Measurements from ENCODE around the gene MARK1. TPM values are rescaled to one million over a fixed set of nuclear protein-coding genes. Genes with fewer than 3 reads are reported as not detected.
"Not testable (repeated sequence)": the region's sequence is repeated elsewhere in the genome, so short reads cannot be mapped to it uniquely, and the experiment has no call there.

The MARK1 gene
- total RNA-seq, 2 experiments from 2014 or later, result not detected

GRCh38 chr1:220573836-220574235 is 45.9 kb downstream of the MARK1 start:
- ChIA-PET CTCF (interaction anchor here (0.6 kb wide), 1 partner anchor 19 kb away, joined by 4 read pairs; no protein-coding TSS in a partner anchor), POLR2A (no interaction called here)
- no peak overlapping the region for H3K4me3 Mint-ChIP-seq
- H3K9me3 Mint-ChIP-seq (ENCODE audit: low read depth), result peaks cover 17% of the 10 kb centered on the region
- ATAC-seq (no peak), DNase-seq (no peak)
- H3K4me1 Mint-ChIP-seq, result no peaks in the 10 kb centered on the region
- H3K27me3 Mint-ChIP-seq, result peaks cover 5% of the 10 kb centered on the region
- intact Hi-C loops (cut with DNase I, micrococcal nuclease), result no loop called here
- H3K36me3 Mint-ChIP-seq (ENCODE audit: low read depth), result peaks cover 1% of the 10 kb centered on the region
- H3K27ac Mint-ChIP-seq, result no peak overlapping the region

- intact Hi-C loops (cut with DNase I, micrococcal nuclease), result no loop called here
- H3K36me3 Mint-ChIP-seq (ENCODE audit: low read depth), result peaks cover 1% of the 10 kb centered on the region
- peaks cover 5% of the 10 kb centered on the region for H3K27me3 Mint-ChIP-seq
- H3K27ac Mint-ChIP-seq, result no peak overlapping the region
- H3K4me1 Mint-ChIP-seq, result no peaks in the 10 kb centered on the region
- DNase-seq (no peak), ATAC-seq (no peak)
- no peak overlapping the region for H3K4me3 Mint-ChIP-seq
- CTCF ChIA-PET, result interaction anchor here (1.6 kb wide), 1 partner anchor 26 kb away, joined by 3 read pairs; no protein-coding TSS in a partner anchor
- POLR2A ChIA-PET, result interaction anchor here (0.6 kb wide), 1 partner anchor 678 kb away, joined by 4 read pairs; no protein-coding TSS in a partner anchor
- peaks cover 17% of the 10 kb centered on the region for H3K9me3 Mint-ChIP-seq (ENCODE audit: low read depth)
These were observed 48.0 kb downstream of the MARK1 start for GRCh38 chr1:220575718-220576497.

- Mint-ChIP-seq H3K36me3 (ENCODE audit: low read depth) (peaks cover 1% of the 10 kb centered on the region), H3K27me3 (peaks cover 3% of the 10 kb centered on the region), H3K27ac (no peak overlapping the region), H3K4me1 (no peaks in the 10 kb centered on the region), H3K4me3 (no peak overlapping the region), H3K9me3 (ENCODE audit: low read depth) (peaks cover 15% of the 10 kb centered on the region)
- CTCF ChIA-PET, result interaction anchor here (0.6 to 1.0 kb wide), 2 partner anchors 42 to 225 kb away, joined by 3 read pairs; no protein-coding TSS in a partner anchor
- POLR2A ChIA-PET, result no interaction called here
- ATAC-seq (no peak), DNase-seq (no peak)
- intact Hi-C loops (cut with DNase I, micrococcal nuclease), result no loop called here
These were observed 50.0 kb downstream of the MARK1 start for GRCh38 chr1:220577926-220578325.

- H3K4me3 Mint-ChIP-seq, result no peak overlapping the region
- no peaks in the 10 kb centered on the region for H3K36me3 Mint-ChIP-seq (ENCODE audit: low read depth)
- POLR2A ChIA-PET, result no interaction called here
- peaks cover 6% of the 10 kb centered on the region for H3K9me3 Mint-ChIP-seq (ENCODE audit: low read depth)
- peaks cover 2% of the 10 kb centered on the region for H3K27me3 Mint-ChIP-seq
- intact Hi-C loops (cut with DNase I, micrococcal nuclease), result no loop called here
- CTCF ChIA-PET, result no interaction called here
- no peaks in the 10 kb centered on the region for H3K4me1 Mint-ChIP-seq
- DNase-seq, result no peak
- H3K27ac Mint-ChIP-seq, result no peak overlapping the region
- ATAC-seq, result no peak
These were observed 51.4 kb downstream of the MARK1 start for GRCh38 chr1:220579317-220579716.

- Mint-ChIP-seq H3K4me1 (no peaks in the 10 kb centered on the region), H3K9me3 (ENCODE audit: low read depth) (no peaks in the 10 kb centered on the region), H3K27ac (no peak overlapping the region), H3K4me3 (no peak overlapping the region), H3K27me3 (peaks cover 2% of the 10 kb centered on the region), H3K36me3 (ENCODE audit: low read depth) (no peaks in the 10 kb centered on the region)
- POLR2A ChIA-PET, result no interaction called here
- CTCF ChIA-PET, result interaction anchor here (0.5 to 1.0 kb wide), 2 partner anchors 19 to 23 kb away, joined by 4 read pairs; no protein-coding TSS in a partner anchor
- ATAC-seq (no peak), DNase-seq (no peak)
- intact Hi-C loops (cut with DNase I, micrococcal nuclease), result no loop called here
These were observed 64.8 kb downstream of the MARK1 start for GRCh38 chr1:220592714-220593113.

GRCh38 chr1:220594356-220594755 is 66.4 kb downstream of the MARK1 start:
- Mint-ChIP-seq H3K4me1 (no peaks in the 10 kb centered on the region), H3K9me3 (ENCODE audit: low read depth) (no peaks in the 10 kb centered on the region), H3K27me3 (no peaks in the 10 kb centered on the region), H3K36me3 (ENCODE audit: low read depth) (no peaks in the 10 kb centered on the region), H3K27ac (no peak overlapping the region), H3K4me3 (no peak overlapping the region)
- ChIA-PET CTCF (no interaction called here), POLR2A (no interaction called here)
- DNase-seq (no peak), ATAC-seq (no peak)
- intact Hi-C loops (cut with DNase I, micrococcal nuclease), result no loop called here

- ChIA-PET POLR2A (no interaction called here), CTCF (interaction anchor here (0.6 kb wide), 1 partner anchor 463 kb away, joined by 3 read pairs; no protein-coding TSS in a partner anchor)
- intact Hi-C loops (cut with DNase I, micrococcal nuclease), result no loop called here
- Mint-ChIP-seq H3K36me3 (ENCODE audit: low read depth) (no peaks in the 10 kb centered on the region), H3K4me3 (no peak overlapping the region), H3K27me3 (no peaks in the 10 kb centered on the region), H3K4me1 (no peaks in the 10 kb centered on the region), H3K9me3 (ENCODE audit: low read depth) (no peaks in the 10 kb centered on the region), H3K27ac (no peak overlapping the region)
- ATAC-seq (no peak), DNase-seq (no peak)
These were observed 67.2 kb downstream of the MARK1 start for GRCh38 chr1:220595179-220595578.

GRCh38 chr1:220604926-220605325 is 77.0 kb downstream of the MARK1 start:
- no peak for DNase-seq
- ChIA-PET CTCF (no interaction called here), POLR2A (no interaction called here)
- peaks cover 2% of the 10 kb centered on the region for H3K27me3 Mint-ChIP-seq
- no peaks in the 10 kb centered on the region for H3K36me3 Mint-ChIP-seq (ENCODE audit: low read depth)
- no peak overlapping the region for H3K4me3 Mint-ChIP-seq
- no peaks in the 10 kb centered on the region for H3K9me3 Mint-ChIP-seq (ENCODE audit: low read depth)
- intact Hi-C loops (cut with DNase I, micrococcal nuclease), result no loop called here
- no peak overlapping the region for H3K27ac Mint-ChIP-seq
- ATAC-seq, result no peak
- no peaks in the 10 kb centered on the region for H3K4me1 Mint-ChIP-seq

GRCh38 chr1:220605651-220606050 is 77.7 kb downstream of the MARK1 start:
- DNase-seq; H3K36me3 Mint-ChIP-seq (ENCODE audit: low read depth); H3K9me3 Mint-ChIP-seq (ENCODE audit: low read depth); POLR2A ChIA-PET; H3K4me3 Mint-ChIP-seq; intact Hi-C loops (cut with DNase I, micrococcal nuclease); ATAC-seq; H3K4me1 Mint-ChIP-seq; H3K27ac Mint-ChIP-seq; CTCF ChIA-PET; H3K27me3 Mint-ChIP-seq: not testable (repeated sequence)

GRCh38 chr1:220611100-220611499 is 83.2 kb downstream of the MARK1 start:
- H3K9me3 Mint-ChIP-seq (ENCODE audit: low read depth); ATAC-seq; POLR2A ChIA-PET; intact Hi-C loops (cut with DNase I, micrococcal nuclease); H3K4me3 Mint-ChIP-seq; H3K36me3 Mint-ChIP-seq (ENCODE audit: low read depth); H3K4me1 Mint-ChIP-seq; H3K27ac Mint-ChIP-seq; DNase-seq; H3K27me3 Mint-ChIP-seq; CTCF ChIA-PET: not testable (repeated sequence)

- intact Hi-C loops (cut with DNase I, micrococcal nuclease), result no loop called here
- H3K27ac Mint-ChIP-seq, result no peak overlapping the region
- POLR2A ChIA-PET, result no interaction called here
- DNase-seq (no peak), ATAC-seq (no peak)
- no peaks in the 10 kb centered on the region for H3K9me3 Mint-ChIP-seq (ENCODE audit: low read depth)
- no peaks in the 10 kb centered on the region for H3K36me3 Mint-ChIP-seq (ENCODE audit: low read depth)
- CTCF ChIA-PET, result interaction anchor here (0.6 to 0.9 kb wide), 2 partner anchors 84 to 186 kb away, joined by 3 read pairs; no protein-coding TSS in a partner anchor
- H3K4me1 Mint-ChIP-seq, result no peaks in the 10 kb centered on the region
- H3K4me3 Mint-ChIP-seq, result no peak overlapping the region
- peaks cover 2% of the 10 kb centered on the region for H3K27me3 Mint-ChIP-seq
These were observed 88.9 kb downstream of the MARK1 start for GRCh38 chr1:220616836-220617235.

- ChIA-PET CTCF (no interaction called here), POLR2A (no interaction called here)
- intact Hi-C loops (cut with DNase I, micrococcal nuclease), result no loop called here
- Mint-ChIP-seq H3K36me3 (ENCODE audit: low read depth) (no peaks in the 10 kb centered on the region), H3K27me3 (peaks cover 14% of the 10 kb centered on the region), H3K27ac (no peak overlapping the region), H3K9me3 (ENCODE audit: low read depth) (no peaks in the 10 kb centered on the region), H3K4me3 (no peak overlapping the region), H3K4me1 (no peaks in the 10 kb centered on the region)
- no peak for DNase-seq
- no peak for ATAC-seq
These were observed 100.5 kb downstream of the MARK1 start for GRCh38 chr1:220628431-220628830.

Measured in activated CD4-positive, alpha-beta T cell treated with anti-CD3 and anti-CD28 coated beads for 36 hours (primary cell).